SU-DHL-6 (cell line): ENCODE data around the gene SDCBP2.

Experiments used
- H2AFZ ChIP-seq: fragments of 200-600 bp; sonication (generic); 2 replicates; pipeline ENCODE4 v1.6.1; 2014; ENCODE audit warnings: low read depth, mild to moderate bottlenecking, moderate library complexity, mixed read lengths, antibody characterized with exemption, low read length; ENCODE audit not compliant: severe bottlenecking
- H3F3A ChIP-seq: fragments of 200-600 bp; shearing (Covaris generic); 2 replicates; pipeline ENCODE4 v1.6.0; 2016; ENCODE audit warnings: antibody characterized with exemption, mild to moderate bottlenecking; ENCODE audit not compliant: insufficient read depth
- H3K27ac ChIP-seq: fragments of 200-600 bp; sonication (generic); 2 replicates; pipeline ENCODE4 v1.5.1; 2016; ENCODE audit warnings: low read depth, mild to moderate bottlenecking, low read length, moderate library complexity, mixed read lengths
- H3K27me3 ChIP-seq: fragments of 200-600 bp; sonication (generic), shearing (Covaris generic); 2 replicates; pipeline ENCODE4 v1.6.0; 2014; ENCODE audit warnings: mild to moderate bottlenecking, low read length
- H3K36me3 ChIP-seq: fragments of 200-600 bp; sonication (generic); 2 replicates; pipeline ENCODE4 v1.6.1; 2014; ENCODE audit warnings: mild to moderate bottlenecking, low read length, mixed read lengths
- H3K4me2 ChIP-seq: fragments of 300-600, 200-600 bp; shearing (Covaris generic), sonication (generic); 2 replicates; pipeline ENCODE4 v1.6.0; 2014; ENCODE audit warnings: low read length, low read depth, mild to moderate bottlenecking; ENCODE audit not compliant: poor library complexity, severe bottlenecking
- H3K4me3 ChIP-seq: fragments of 200-600 bp; sonication (generic); 2 replicates; pipeline ENCODE4 v1.5.1; 2014; ENCODE audit warnings: antibody characterized with exemption, low read length, mild to moderate bottlenecking, mixed read lengths; ENCODE audit not compliant: insufficient read depth, poor library complexity, severe bottlenecking
- H3K79me2 ChIP-seq: fragments of 200-600 bp; sonication (generic); 2 replicates; pipeline ENCODE4 v1.6.1; 2014; ENCODE audit warnings: mild to moderate bottlenecking, low read length, moderate library complexity; ENCODE audit not compliant: insufficient read depth
- H3K9ac ChIP-seq: fragments of 200-600 bp; sonication (generic); 2 replicates; pipeline ENCODE4 v1.7.0; 2014; ENCODE audit warnings: mild to moderate bottlenecking, low read length
- H3K9me2 ChIP-seq: fragments of 200-600 bp; sonication (generic); replicated peaks from 2 replicates; pipeline ENCODE4 v1.6.1; 2014; ENCODE audit warnings: low read length; ENCODE audit not compliant: insufficient read depth
- H3K9me3 ChIP-seq: fragments of 200-600 bp; sonication (generic); 2 replicates; pipeline ENCODE4 v1.6.1; 2014; ENCODE audit warnings: low read length, mixed read lengths; ENCODE audit not compliant: insufficient read depth
- H4K20me1 ChIP-seq: fragments of 200-600 bp; sonication (generic); 2 replicates; pipeline ENCODE4 v1.6.1; 2014; ENCODE audit warnings: low read depth, mild to moderate bottlenecking, antibody characterized with exemption, low read length, moderate library complexity, mixed read lengths
- EZH2phosphoT487 ChIP-seq: fragments of 200-600 bp; sonication (generic), shearing (Covaris generic); conservative IDR thresholded peaks from 2 replicates; pipeline ENCODE4 v1.6.1; 2018; ENCODE audit warnings: mild to moderate bottlenecking, antibody characterized with exemption, low read length, moderate library complexity, mixed read lengths
- TF ChIP-seq, protein P1 (sequence below): fragments of 200-600 bp; sonication (generic); IDR thresholded peaks from one replicate; pipeline ENCODE4 v1.5.1; 2017; ENCODE audit warnings: antibody characterized with exemption, mild to moderate bottlenecking, low read length, moderate library complexity; ENCODE audit not compliant: insufficient read depth, poor library complexity, severe bottlenecking

SDCBP2 gene

DNA sequence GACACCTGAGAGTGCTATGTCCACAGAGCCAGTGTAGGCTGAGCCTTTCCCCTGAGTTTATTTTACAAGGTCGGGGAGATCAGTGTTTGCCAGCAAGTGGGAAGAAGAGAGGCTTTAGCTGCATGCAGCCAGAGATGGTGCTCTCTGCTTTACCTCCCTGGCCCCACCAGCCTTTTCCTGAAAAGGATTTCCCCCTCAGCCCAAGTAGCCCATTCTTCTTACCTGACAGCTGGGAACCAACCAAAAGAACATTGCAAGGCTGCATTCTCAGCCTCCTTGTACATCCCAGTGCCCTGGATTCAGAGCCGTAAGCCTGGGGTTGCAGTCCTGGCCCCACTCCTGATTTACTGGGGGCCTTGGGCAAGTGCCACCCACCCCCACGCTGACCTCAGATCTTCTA, 46.0 kb downstream of the SDCBP2 start:
- no peaks in the 10 kb centered on the region for H3F3A ChIP-seq
- no peaks in the 10 kb centered on the region for H3K27me3 ChIP-seq
- H2AFZ ChIP-seq, result no peak overlapping the region
- no peaks in the 10 kb centered on the region for H4K20me1 ChIP-seq
- TF ChIP-seq, protein P1, sequence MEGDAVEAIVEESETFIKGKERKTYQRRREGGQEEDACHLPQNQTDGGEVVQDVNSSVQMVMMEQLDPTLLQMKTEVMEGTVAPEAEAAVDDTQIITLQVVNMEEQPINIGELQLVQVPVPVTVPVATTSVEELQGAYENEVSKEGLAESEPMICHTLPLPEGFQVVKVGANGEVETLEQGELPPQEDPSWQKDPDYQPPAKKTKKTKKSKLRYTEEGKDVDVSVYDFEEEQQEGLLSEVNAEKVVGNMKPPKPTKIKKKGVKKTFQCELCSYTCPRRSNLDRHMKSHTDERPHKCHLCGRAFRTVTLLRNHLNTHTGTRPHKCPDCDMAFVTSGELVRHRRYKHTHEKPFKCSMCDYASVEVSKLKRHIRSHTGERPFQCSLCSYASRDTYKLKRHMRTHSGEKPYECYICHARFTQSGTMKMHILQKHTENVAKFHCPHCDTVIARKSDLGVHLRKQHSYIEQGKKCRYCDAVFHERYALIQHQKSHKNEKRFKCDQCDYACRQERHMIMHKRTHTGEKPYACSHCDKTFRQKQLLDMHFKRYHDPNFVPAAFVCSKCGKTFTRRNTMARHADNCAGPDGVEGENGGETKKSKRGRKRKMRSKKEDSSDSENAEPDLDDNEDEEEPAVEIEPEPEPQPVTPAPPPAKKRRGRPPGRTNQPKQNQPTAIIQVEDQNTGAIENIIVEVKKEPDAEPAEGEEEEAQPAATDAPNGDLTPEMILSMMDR, result no peak
- TF ChIP-seq EZH2phosphoT487, result no peak
- no peak overlapping the region for H3K4me2 ChIP-seq
- H3K79me2 ChIP-seq, result no peaks in the 10 kb centered on the region
- H3K9ac ChIP-seq, result no peak overlapping the region
- H3K36me3 ChIP-seq, result no peaks in the 10 kb centered on the region
- H3K9me2 ChIP-seq, result no peaks in the 10 kb centered on the region
- no peak overlapping the region for H3K27ac ChIP-seq
- H3K4me3 ChIP-seq, result no peak overlapping the region
- no peaks in the 10 kb centered on the region for H3K9me3 ChIP-seq

DNA sequence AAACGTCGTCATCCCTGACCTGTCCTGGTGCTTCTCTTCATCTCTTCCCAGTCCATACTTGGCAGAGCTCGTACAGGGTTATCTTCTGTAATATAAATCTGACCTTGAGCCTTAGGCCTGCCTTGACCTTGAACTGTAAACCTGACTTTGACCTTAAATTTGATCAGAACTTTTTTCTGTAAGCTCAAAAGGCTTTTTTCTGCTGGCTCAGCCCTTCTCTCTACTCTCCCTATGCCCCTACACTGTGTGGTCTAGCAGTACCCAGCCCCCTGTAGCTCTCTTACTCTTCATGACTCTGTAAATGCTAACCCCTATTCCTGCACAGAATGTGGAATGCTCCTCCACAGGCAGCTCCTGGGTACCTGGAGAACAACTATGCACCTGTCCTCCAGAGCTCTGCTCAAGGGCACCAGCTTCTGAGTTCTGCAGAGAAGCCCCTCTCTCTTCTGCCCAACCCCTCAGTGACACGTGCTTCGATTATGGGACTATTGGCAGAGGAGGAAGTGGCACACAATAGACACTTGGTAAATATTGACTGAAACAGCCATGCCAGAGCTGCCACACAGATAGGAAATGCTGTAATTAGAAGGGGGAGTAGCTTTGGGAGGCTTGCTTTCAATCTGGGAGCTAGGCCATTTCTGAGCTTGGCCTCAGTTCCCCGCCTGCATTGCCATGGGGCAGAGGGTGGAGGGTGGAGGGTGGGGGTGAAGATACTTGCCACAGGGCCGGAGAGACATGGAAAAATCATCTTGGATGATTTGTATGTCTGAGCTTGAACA, 47.5 kb downstream of the SDCBP2 start:
- no peaks in the 10 kb centered on the region for H4K20me1 ChIP-seq
- no peaks in the 10 kb centered on the region for H3F3A ChIP-seq
- H3K9me3 ChIP-seq, result no peaks in the 10 kb centered on the region
- H3K4me2 ChIP-seq, result no peak overlapping the region
- H3K79me2 ChIP-seq, result no peaks in the 10 kb centered on the region
- no peak overlapping the region for H3K4me3 ChIP-seq
- H3K36me3 ChIP-seq, result no peaks in the 10 kb centered on the region
- H3K27me3 ChIP-seq, result no peaks in the 10 kb centered on the region
- H3K27ac ChIP-seq, result no peak overlapping the region
- TF ChIP-seq, protein P1, result no peak
- TF ChIP-seq EZH2phosphoT487, result no peak
- no peak overlapping the region for H2AFZ ChIP-seq
- H3K9ac ChIP-seq, result no peak overlapping the region
- no peaks in the 10 kb centered on the region for H3K9me2 ChIP-seq

- Histone ChIP-seq H3K27ac (no peak overlapping the region), H3K9me2 (no peaks in the 10 kb centered on the region), H2AFZ (no peak overlapping the region), H3K36me3 (no peaks in the 10 kb centered on the region), H3K79me2 (no peaks in the 10 kb centered on the region), H3F3A (no peaks in the 10 kb centered on the region), H3K4me2 (no peak overlapping the region), H3K9me3 (no peaks in the 10 kb centered on the region), H3K9ac (no peak overlapping the region), H3K4me3 (no peak overlapping the region), H4K20me1 (no peaks in the 10 kb centered on the region), H3K27me3 (no peaks in the 10 kb centered on the region)
- no peak for TF ChIP-seq EZH2phosphoT487
- TF ChIP-seq, protein P1, result no peak
These were observed 48.5 kb downstream of the SDCBP2 start for GRCh38 chr20:1280195-1281102.
